Measurements from ENCODE around the gene ZFAND3.

DNA sequence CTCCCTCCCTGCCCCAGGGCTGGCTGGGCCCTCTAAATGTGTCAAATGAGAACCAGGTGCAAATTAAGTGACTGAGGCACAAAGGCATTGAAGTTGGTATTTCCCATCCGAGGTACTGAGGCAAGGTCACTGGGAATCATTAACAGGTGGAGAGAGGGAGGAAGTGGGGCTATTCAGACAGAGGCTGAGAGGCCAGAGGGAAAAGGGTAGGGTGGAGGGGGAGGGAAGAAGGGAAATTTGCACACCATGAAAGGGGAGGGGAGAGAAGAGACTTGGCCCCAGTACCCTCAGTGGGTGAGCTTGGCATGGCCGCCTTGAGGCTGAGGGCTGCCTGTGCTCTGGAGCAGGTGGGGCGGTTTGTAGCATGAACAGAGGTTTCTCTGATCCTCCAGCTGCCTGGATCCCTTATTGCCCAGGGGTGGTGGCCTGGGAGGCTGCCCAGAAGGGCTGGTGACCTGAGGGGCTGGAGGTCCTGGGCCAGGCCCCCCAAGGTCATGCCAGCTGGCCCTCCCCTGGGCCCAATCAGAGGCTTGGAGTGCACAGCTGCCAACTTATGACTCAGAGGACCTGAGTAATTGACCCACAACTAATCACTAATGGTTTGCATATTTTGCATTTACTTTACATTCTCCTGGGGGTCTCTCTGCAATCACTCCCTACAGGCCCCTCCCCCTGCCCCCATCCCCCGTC, 40.3 kb upstream of the ZFAND3 start:
- TF ChIP-seq, protein P1, sequence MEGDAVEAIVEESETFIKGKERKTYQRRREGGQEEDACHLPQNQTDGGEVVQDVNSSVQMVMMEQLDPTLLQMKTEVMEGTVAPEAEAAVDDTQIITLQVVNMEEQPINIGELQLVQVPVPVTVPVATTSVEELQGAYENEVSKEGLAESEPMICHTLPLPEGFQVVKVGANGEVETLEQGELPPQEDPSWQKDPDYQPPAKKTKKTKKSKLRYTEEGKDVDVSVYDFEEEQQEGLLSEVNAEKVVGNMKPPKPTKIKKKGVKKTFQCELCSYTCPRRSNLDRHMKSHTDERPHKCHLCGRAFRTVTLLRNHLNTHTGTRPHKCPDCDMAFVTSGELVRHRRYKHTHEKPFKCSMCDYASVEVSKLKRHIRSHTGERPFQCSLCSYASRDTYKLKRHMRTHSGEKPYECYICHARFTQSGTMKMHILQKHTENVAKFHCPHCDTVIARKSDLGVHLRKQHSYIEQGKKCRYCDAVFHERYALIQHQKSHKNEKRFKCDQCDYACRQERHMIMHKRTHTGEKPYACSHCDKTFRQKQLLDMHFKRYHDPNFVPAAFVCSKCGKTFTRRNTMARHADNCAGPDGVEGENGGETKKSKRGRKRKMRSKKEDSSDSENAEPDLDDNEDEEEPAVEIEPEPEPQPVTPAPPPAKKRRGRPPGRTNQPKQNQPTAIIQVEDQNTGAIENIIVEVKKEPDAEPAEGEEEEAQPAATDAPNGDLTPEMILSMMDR (conservative IDR thresholded peaks at IDR 0.05; ENCODE audit: low read length), result no peak
- TF ChIP-seq EZH2phosphoT487 (IDR thresholded peaks at IDR 0.05; ENCODE audit: borderline replicate concordance, low read depth, low read length), result no peak

Measured in OCI-LY7 (cell line).